ENCODE measurements around the gene BBS1.
A peak's percentile ranks its signal among the peaks of the same experiment; 100 is the strongest.

Gene BBS1

DNA sequence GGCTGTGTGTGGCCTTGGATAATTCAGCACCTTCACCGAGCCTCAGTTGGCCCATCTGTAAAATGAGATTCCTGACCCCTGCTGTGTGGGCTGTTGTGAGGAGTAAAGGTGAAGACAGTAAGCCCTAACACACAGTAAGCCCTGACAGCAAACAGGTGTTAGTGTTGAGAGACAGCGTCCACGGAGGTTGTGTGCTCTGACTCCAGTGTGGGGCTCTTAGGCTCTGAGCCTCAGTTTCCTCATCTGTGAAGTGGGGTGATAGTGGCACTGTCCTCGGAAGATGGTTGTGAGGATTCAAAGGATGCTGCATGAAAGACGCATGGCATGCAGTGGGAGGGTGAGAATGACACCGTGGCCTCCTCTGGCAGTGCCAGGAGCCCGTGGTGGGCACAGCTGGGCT lies 16.0 kb upstream of the BBS1 start:
- TF ChIP-seq, protein P1, sequence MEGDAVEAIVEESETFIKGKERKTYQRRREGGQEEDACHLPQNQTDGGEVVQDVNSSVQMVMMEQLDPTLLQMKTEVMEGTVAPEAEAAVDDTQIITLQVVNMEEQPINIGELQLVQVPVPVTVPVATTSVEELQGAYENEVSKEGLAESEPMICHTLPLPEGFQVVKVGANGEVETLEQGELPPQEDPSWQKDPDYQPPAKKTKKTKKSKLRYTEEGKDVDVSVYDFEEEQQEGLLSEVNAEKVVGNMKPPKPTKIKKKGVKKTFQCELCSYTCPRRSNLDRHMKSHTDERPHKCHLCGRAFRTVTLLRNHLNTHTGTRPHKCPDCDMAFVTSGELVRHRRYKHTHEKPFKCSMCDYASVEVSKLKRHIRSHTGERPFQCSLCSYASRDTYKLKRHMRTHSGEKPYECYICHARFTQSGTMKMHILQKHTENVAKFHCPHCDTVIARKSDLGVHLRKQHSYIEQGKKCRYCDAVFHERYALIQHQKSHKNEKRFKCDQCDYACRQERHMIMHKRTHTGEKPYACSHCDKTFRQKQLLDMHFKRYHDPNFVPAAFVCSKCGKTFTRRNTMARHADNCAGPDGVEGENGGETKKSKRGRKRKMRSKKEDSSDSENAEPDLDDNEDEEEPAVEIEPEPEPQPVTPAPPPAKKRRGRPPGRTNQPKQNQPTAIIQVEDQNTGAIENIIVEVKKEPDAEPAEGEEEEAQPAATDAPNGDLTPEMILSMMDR (conservative IDR thresholded peaks at IDR 0.05; ENCODE audit: control insufficient read depth, insufficient read depth, low read depth, low read length), result no peak
- no peak for DNase-seq (ENCODE audit: low read depth)
- H3K4me3 ChIP-seq (ENCODE audit: control insufficient read depth, low read depth, low read length), result no peak overlapping the region

DNA sequence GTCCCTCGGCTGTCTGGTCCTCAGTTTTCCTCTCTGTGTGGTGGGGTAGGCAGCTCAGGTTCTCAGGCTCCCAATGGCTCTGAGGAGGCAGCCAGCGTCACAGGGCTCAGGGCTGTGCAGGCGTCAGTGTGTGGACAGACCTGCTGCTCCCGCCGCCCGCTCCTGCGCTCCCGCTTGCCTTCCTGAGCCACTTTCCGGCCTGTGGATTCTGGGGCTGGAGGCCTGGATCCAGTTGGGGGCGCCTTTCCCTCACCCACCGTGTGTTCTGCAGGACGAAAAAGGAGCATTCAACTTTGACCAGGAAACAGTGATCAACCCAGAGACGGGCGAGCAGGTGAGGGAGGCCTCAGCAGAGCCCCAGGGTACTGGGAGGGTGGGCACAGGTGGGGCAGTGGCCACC lies 15.5 kb upstream of the BBS1 start:
- no peak overlapping the region for H3K4me3 ChIP-seq (ENCODE audit: control insufficient read depth, low read depth, low read length)
- TF ChIP-seq, protein P1 (conservative IDR thresholded peaks at IDR 0.05; ENCODE audit: control insufficient read depth, insufficient read depth, low read depth, low read length), result no peak
- no peak for DNase-seq (ENCODE audit: low read depth)

DNA sequence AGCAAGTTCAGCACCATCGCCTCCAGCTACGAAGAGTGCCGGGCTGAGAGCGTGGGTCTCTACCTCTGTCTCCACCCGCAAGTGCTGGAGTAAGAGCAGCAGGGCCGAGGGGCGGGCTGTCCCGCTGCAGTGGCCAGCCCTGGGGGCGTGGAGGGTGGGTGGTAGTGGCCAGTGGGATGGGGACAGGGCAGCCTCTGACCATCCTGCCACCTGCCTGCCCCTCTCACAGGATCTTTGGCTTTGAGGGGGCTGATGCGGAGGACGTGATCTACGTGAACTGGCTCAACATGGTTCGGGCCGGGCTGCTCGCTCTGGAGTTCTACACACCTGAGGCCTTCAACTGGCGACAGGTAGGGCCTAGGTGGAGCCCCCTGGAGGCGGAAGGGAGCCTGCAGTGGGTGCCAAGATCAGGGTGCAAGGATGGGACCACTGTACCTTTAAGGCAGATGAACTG lies 15.0 kb upstream of the BBS1 start:
- no peak overlapping the region for H3K4me3 ChIP-seq (ENCODE audit: control insufficient read depth, low read depth, low read length)
- no peak for DNase-seq (ENCODE audit: low read depth)
- TF ChIP-seq, protein P1 (conservative IDR thresholded peaks at IDR 0.05; ENCODE audit: control insufficient read depth, insufficient read depth, low read depth, low read length), result peak; percentile 17

DNA sequence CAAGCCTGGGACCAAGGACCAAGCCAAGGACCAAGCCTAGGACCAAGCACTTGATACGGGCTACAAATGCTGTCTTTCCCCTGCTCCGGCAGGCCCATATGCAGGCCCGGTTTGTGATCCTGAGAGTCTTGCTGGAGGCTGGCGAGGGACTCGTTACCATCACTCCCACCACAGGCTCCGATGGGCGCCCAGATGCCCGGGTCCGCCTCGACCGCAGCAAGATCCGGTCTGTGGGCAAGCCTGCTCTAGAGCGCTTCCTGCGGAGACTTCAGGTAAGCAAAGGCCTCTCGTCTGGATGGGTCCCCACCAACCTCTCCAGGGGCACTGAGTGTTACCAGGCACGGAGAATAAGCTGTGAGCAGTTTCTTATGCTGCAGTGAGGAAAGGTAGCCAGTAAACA lies 13.2 kb upstream of the BBS1 start:
- no peak for DNase-seq (ENCODE audit: low read depth)
- TF ChIP-seq, protein P1 (conservative IDR thresholded peaks at IDR 0.05; ENCODE audit: control insufficient read depth, insufficient read depth, low read depth, low read length), result no peak
- no peak overlapping the region for H3K4me3 ChIP-seq (ENCODE audit: control insufficient read depth, low read depth, low read length)

DNA sequence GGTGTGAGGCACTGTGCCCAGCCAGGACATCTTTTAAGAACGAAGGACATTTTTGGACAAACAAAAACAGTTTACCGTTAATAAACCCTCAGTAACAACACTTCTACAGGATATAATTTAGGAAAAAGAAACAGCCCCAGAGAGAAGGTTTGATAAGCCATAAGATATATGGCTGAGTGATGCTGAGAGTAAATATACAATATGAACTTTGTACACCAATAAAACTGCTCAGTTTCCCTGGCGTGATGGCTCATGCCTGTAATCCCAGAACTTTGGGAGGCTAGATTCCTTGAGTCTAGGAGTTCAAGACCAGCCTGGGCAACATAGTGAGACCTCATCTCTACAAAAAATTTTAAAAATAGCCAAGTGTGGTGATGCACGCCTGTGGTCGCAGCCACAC lies 11.9 kb upstream of the BBS1 start:
- no peak overlapping the region for H3K4me3 ChIP-seq (ENCODE audit: control insufficient read depth, low read depth, low read length)
- no peak for DNase-seq (ENCODE audit: low read depth)
- TF ChIP-seq, protein P1 (conservative IDR thresholded peaks at IDR 0.05; ENCODE audit: control insufficient read depth, insufficient read depth, low read depth, low read length), result no peak

DNA sequence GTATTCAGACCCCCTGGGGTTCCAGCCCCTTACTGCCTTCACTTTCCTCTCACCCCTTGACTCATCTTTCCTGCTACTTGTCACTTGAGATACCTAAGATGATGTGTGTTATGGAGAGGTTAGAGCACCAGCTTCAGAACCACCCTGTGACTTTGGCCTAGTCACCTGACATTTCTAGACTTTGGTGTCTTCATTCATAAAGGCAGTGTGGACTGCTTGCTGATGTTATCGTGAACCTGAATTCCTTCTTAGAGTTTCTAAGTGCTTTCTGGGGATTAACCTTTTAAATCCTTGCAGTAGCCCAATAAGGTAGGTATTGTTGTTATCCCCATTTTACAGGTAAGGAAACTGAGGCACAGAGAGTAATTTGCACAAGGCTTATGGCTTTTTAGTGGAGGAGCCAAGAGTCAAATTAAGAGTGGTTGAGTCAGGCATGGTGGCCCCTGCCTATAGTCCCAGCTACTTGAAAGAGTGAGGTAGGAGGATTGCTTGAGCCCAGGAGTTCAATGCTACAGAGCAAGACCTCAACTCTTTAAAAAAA lies 5.1 kb upstream of the BBS1 start:
- DNase-seq (ENCODE audit: low read depth), result no peak
- H3K4me3 ChIP-seq (ENCODE audit: control insufficient read depth, low read depth, low read length), result no peak overlapping the region
- TF ChIP-seq, protein P1 (conservative IDR thresholded peaks at IDR 0.05; ENCODE audit: control insufficient read depth, insufficient read depth, low read depth, low read length), result no peak

DNA sequence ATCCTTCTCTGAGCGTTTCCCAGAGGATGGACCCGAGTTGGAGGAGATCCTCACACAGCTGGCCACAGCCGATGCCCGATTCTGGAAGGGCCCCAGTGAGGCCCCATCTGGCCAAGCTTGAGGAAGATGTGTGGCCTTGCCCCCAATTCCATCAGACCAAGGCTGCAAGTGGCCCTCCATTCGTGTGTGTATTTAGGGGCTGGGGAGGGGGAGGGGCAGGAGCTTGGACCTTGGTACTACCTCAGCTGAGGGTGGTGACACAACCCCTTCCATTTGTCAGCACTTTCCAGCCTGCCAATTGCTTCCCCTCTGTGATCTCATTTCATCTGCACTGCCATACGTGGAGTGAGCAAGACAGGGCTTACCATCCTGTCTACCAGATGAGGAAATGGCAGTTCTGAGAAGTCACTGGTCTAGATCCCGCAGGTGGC lies 1.3 kb upstream of the BBS1 start:
- no peak overlapping the region for H3K4me3 ChIP-seq (ENCODE audit: control insufficient read depth, low read depth, low read length)
- TF ChIP-seq, protein P1 (conservative IDR thresholded peaks at IDR 0.05; ENCODE audit: control insufficient read depth, insufficient read depth, low read depth, low read length), result no peak
- DNase-seq (ENCODE audit: low read depth), result peak; percentile 2
